Spinal cord (tissue), 10 donors: ENCODE results near the gene DMBX1. TPM values are rescaled to one million over a fixed set of nuclear protein-coding genes. Genes with fewer than 3 reads are reported as not detected.

Source experiments
- DNase-seq, 6 donors: peaks; one replicate each; pipeline versions ENCODE4 v3.0.0 to v3.0.0-alpha.2; 2013 to 2015; ENCODE audit warnings: low spot score in 6 of 6, low read depth in 4 of 6
- H3K27ac ChIP-seq: one replicate; pipeline ENCODE4 v1.5.1; 2013; ENCODE audit warnings: low read depth, low read length, control low read depth
- H3K27me3 ChIP-seq: one replicate; pipeline ENCODE4 v1.6.1; 2013; ENCODE audit warnings: low read length; ENCODE audit not compliant: control insufficient read depth, insufficient read depth
- H3K36me3 ChIP-seq: one replicate; pipeline ENCODE4 v1.6.1; 2013; ENCODE audit warnings: low read length; ENCODE audit not compliant: control insufficient read depth, insufficient read depth
- H3K4me1 ChIP-seq: one replicate; pipeline ENCODE4 v1.6.1; 2013; ENCODE audit warnings: low read length; ENCODE audit not compliant: control insufficient read depth, insufficient read depth
- H3K4me3 ChIP-seq: one replicate; pipeline ENCODE4 v1.5.1; 2013; ENCODE audit warnings: low read depth, low read length, control low read depth
- H3K9me3 ChIP-seq: one replicate; pipeline ENCODE4 v1.6.1; 2013; ENCODE audit warnings: low read length; ENCODE audit not compliant: control insufficient read depth, insufficient read depth
- WGBS: methylation state at CpG from one replicate; pipeline ENCODE4 v1.1.5; 2013; ENCODE audit warnings: missing lambda C conversion rate; ENCODE audit not compliant: insufficient coverage; 5-methylcytosine and 5-hydroxymethylcytosine counted together
- polyA plus RNA-seq, 2 donors: library from polyadenylated mRNA; unstranded; fragments of 120-200 nt; gene quantifications; one replicate each; pipeline ENCODE4 v1.2.1, GENCODE V29; 2013; ENCODE audit not compliant: insufficient read length in 2 of 2
- total RNA-seq, 2 donors: library from RNA; depleted of rRNA in 1 of 2; stranded (reverse); fragments of 120-200 nt in 1 of 2; fragments of >200 nt in 1 of 2; gene quantifications; one replicate each; pipeline versions ENCODE4 v1.2.3 to v1.2.4, GENCODE V29; 2013 to 2014
- donor health status: healthy.

Gene DMBX1
- total and polyA plus RNA-seq, 4 donors, result 0.10 to 0.33 (median 0.26) TPM

DNA sequence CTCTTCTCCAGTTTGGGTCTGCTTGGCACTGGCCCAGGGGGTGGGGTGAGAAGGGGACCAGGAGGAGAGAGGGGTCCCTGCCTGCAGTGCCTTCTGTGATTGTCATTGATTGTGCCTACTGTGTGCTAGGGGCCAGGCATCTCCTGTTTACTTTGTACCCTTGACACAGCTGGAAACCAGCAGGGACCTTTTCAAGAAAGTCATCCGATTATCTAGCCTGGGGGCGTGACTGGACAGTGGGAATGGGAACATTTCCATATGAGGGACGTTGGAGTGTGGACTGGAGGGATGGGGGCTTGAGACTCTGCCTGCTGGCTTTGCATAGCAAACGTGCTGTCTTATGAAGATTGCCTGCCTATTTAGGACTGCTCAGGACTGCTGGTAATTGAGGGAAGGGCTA, 19.8 kb upstream of the DMBX1 start:
- Histone ChIP-seq H3K27me3 (peaks cover 35% of the 10 kb centered on the region), H3K36me3 (no peaks in the 10 kb centered on the region), H3K27ac (no peak overlapping the region)

DNA sequence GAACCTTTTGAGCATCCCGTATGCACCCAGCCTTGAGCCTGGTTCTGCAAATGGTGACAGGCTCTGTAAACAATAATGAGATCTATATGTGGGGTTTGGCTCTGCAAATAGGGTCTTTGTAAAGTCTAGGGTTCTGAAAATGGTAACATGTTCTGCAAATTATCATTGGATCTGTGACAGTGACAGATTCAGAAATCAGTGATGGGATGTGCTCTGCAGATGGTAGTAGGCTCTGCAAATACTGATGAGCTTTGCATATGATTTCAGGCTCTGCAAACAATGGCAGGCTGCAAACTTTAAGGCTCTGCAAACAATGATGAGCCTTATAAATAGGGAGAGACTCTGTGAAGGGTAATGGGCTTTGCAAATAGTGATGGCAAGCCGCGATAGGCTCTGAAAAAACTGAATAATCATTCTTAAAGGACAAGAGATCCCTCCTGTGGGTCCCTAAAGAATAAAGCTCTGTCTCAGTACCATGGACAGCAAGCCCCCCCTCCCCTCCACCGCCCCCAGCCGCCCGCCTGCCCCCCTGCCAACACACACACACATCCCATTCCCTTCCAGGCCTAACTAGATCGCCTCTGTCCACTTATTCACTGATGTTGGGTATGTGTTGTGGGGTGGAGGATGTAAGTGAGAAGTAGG, 17.7 kb upstream of the DMBX1 start:
- Histone ChIP-seq H3K27me3 (peaks cover 35% of the 10 kb centered on the region), H3K9me3 (no peaks in the 10 kb centered on the region), H3K27ac (no peak overlapping the region), H3K36me3 (no peaks in the 10 kb centered on the region), H3K4me3 (no peak overlapping the region), H3K4me1 (peaks cover 14% of the 10 kb centered on the region)
- DNase-seq, result no peak
- WGBS, result no CpG with 5 or more reads among the region's 7 CpGs

More for the DNA sequence above, 19.8 kb upstream of the DMBX1 start:
- no peak for DNase-seq
- Histone ChIP-seq H3K4me3 (no peak overlapping the region), H3K9me3 (no peaks in the 10 kb centered on the region), H3K4me1 (peaks cover 25% of the 10 kb centered on the region)
- WGBS, result 32% methylated on average over 4 of the region's 4 CpGs

DNA sequence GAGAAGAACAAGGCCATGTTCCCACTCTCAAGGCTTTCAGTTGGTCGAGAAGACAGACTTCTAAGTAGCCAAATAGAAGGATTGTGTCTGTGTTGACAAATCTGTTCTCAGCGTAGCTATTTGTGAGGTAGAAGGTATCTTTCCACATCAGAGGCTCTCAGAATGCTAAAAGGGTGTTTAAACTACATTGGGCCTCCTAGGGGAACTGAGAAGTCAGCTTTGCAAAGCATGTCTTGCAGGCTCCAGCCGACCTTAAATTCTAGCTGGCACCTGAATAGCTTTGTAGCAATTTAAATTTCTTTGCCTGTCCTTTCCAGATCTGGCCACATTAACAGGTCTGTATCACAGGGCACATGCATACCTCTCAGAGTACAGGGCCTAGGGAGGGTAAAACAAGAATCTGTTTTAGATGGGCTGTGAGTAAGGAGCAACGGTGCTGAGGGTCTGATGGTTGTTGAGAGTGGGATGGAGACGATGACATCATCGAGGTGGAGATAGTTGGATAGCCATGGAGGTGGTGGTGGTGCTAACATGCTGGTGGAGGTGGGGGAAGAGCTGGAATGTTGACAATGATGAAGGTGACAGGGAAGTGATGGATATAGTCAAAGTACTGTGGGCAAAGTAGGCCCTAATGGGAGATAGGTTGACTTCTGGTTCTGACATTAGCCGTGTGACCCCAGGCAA, 17.0 kb upstream of the DMBX1 start:
- 64% methylated on average over 5 of the region's 7 CpGs for WGBS
- H3K9me3 ChIP-seq, result no peaks in the 10 kb centered on the region
- no peak for DNase-seq
- no peak overlapping the region for H3K4me3 ChIP-seq
- no peaks in the 10 kb centered on the region for H3K36me3 ChIP-seq
- peaks cover 9% of the 10 kb centered on the region for H3K4me1 ChIP-seq
- no peak overlapping the region for H3K27ac ChIP-seq
- peaks cover 34% of the 10 kb centered on the region for H3K27me3 ChIP-seq

DNA sequence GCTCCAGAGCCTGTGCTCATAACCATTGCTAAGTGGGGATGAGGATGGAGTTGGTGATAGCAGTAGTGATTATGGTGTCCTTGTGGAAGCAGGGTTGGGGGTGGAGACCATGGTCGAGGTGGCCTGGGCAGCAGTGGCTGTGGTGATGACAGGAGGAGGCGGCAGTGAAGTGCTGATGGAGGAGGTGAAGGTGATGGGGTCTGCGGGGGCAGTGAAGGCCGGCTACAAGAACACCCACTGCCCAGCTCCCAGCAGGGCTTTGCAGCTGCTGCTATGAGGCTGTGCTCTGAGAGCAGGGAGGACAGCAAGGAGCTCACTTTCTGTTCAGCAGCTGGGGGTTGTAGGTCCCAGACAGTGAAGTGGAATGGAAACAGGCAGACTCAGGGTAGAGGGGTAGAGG, 15.6 kb upstream of the DMBX1 start:
- Histone ChIP-seq H3K27me3 (peaks cover 42% of the 10 kb centered on the region), H3K4me1 (peaks cover 9% of the 10 kb centered on the region), H3K4me3 (no peak overlapping the region), H3K27ac (no peak overlapping the region), H3K36me3 (no peaks in the 10 kb centered on the region), H3K9me3 (no peaks in the 10 kb centered on the region)
- 26% methylated on average over 3 of the region's 4 CpGs for WGBS
- no peak for DNase-seq

DNA sequence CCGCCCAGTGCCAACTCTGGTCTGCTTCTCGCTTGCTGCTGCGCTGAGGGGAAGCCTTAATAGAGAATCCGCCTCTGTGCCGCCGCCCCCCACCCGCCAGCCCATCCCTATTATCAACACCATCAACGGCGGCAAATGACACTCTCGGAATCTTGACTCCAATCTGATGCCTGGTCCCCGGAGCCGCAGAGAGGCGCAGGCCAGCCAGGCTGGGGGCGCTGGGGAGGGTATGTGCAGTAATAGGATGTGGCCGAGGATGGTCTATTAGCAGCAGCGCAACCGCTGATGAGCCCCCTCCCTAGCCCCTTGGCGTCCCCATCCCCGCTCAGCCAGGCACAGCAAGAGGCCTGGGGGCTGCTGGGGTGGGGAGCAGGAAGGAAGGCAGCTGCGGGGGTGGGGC, 15.1 kb upstream of the DMBX1 start:
- Histone ChIP-seq H3K4me3 (no peak overlapping the region), H3K27ac (no peak overlapping the region), H3K36me3 (no peaks in the 10 kb centered on the region), H3K9me3 (no peaks in the 10 kb centered on the region), H3K27me3 (peaks cover 43% of the 10 kb centered on the region), H3K4me1 (peaks cover 10% of the 10 kb centered on the region)
- 16% methylated on average over 9 of the region's 20 CpGs for WGBS
- DNase-seq, result peak in 1 of 6 donors; percentile 25

DNA sequence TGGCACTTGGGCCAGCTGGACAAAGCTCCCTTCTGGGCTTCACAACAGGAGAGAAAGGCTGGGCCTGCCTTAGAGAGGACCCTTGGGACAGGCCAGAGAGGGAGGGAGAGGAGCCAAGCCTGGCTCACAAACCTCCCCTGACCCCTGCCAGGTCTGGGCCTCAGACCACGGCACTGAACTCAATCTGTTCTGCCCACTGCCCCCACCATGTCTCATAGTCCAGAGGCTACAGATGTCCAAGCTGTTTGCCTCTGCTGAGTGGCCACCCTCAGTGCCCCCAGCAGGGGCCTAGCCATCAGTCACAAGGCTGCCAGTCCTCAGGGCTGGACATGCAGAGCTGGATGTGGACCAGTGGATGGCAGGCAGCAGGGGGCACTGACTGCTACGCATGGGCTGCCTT, 13.0 kb upstream of the DMBX1 start:
- DNase-seq, result no peak
- no peaks in the 10 kb centered on the region for H3K9me3 ChIP-seq
- H3K27ac ChIP-seq, result no peak overlapping the region
- H3K4me1 ChIP-seq, result peaks cover 15% of the 10 kb centered on the region
- H3K27me3 ChIP-seq, result peaks cover 58% of the 10 kb centered on the region
- 76% methylated on average over 2 of the region's 2 CpGs for WGBS
- H3K36me3 ChIP-seq, result no peaks in the 10 kb centered on the region
- H3K4me3 ChIP-seq, result no peak overlapping the region

DNA sequence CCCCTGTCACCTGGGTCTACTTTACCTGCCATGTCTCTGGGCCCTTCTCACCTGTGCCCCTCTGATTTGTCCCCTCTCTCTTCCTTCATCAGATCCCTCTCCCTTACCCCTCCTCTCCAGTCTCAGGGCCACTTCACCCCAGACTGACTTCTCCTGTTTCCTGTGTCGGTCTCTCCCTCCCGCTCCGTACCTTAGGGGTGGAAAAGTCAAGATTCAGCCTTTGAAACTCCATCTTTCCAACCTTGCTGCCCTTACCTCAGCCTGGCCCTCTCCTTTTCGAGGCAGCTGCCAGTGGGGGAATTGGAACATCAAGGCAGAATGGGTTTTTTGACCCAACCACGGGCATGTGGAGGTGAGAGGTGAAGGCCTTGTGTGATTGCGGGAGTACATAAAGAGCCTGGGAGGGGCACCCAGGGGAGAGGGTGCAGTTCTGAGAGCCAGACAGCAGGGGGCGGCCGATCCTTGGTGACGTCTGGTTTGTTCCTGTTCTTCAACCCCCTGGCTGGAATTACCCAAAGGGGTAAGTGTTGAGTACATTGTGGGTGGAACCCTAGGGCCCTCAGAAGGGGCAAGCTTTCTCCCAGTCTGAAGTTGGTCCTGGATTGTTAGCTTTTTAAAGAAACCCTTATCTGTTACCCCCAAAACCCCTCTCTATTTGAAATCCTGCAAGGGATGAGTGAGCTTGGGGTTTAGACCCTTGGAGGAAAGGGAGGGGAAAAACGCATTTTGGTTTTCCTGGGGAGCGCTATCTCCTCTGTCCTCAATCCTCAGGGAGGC, 12.3 kb upstream of the DMBX1 start:
- Histone ChIP-seq H3K4me3 (no peak overlapping the region), H3K4me1 (peaks cover 15% of the 10 kb centered on the region), H3K27ac (no peak overlapping the region), H3K9me3 (no peaks in the 10 kb centered on the region), H3K36me3 (no peaks in the 10 kb centered on the region), H3K27me3 (peaks cover 64% of the 10 kb centered on the region)
- 2% methylated on average over 5 of the region's 11 CpGs for WGBS
- DNase-seq, result peak in 3 of 6 donors; percentile 35 to 78 (median 77)

DNA sequence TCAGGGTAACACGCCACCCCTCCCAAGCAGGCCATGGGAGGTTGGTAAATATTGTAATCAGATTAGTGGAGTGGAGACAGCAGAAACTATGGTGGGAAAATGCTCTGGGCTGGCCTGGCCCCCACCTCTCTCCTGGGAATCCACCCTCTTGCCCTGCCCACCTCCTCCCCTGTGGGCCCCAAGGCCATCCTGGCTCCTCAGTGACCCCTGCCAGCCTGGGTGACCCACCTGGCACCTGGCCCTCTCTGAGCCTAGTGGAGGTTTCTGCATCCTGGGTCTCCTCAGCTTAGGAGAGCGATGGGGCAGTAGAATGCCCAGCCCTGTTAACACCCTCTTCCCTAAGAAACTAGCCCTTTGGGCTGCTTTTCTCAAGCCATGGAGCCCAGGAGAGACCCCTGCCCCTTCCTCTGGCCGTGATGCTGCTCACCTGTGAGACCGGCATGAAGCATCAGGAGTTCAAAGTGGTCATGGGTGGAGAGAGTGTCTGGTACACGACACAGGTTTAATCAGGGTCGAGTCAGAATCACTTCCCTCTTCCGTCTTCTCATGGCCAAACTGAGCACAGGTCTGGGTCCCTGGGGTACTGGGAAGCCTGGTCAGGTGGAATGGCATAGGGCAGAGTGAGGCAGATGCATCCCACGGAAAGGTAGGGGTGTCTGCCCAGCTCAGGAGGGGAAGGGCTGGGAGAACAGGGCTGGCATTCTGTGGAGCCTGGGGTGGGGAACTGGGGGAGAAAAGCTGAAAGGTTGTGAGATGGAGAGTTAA, 10.7 kb upstream of the DMBX1 start:
- H3K9me3 ChIP-seq, result no peaks in the 10 kb centered on the region
- H3K27ac ChIP-seq, result no peak overlapping the region
- H3K4me1 ChIP-seq, result peaks cover 15% of the 10 kb centered on the region
- H3K27me3 ChIP-seq, result peaks cover 77% of the 10 kb centered on the region
- no peaks in the 10 kb centered on the region for H3K36me3 ChIP-seq
- DNase-seq, result no peak
- 69% methylated on average over 7 of the region's 8 CpGs for WGBS
- H3K4me3 ChIP-seq, result no peak overlapping the region

DNA sequence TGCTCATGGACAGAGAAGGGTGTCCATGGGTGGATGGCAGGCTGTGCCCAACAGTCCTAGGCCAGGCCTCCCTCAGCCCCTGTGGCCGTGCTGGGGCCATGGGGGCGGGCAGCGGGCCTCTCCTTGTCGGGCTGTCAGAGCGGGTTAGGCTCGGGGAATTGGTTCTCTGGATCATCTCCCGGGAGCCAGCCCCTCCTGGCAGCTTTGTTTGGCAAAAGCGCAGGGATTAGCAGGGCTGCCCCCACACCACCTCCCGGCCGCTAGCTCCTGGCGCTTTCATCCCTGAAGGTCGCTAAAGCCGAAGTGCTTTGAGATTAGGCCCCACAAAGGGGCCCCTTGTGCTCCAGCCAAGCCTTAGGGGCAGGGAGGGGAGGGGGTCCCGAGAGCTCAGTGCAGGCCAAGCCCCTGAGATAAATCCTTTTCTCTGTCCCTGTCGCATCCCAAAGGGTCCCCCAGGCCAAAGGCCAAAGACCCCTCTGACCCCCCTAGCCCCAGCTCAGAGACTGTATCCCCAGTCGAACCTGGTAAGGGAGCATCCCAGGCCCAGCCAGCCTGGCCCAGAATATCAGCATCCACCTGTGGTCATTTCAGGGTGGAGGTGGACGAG, 9.8 kb upstream of the DMBX1 start:
- H3K36me3 ChIP-seq, result no peaks in the 10 kb centered on the region

More for the DNA sequence above, 9.8 kb upstream of the DMBX1 start:
- no peak for DNase-seq
- Histone ChIP-seq H3K27me3 (peaks cover 74% of the 10 kb centered on the region), H3K4me3 (no peak overlapping the region), H3K9me3 (no peaks in the 10 kb centered on the region), H3K27ac (no peak overlapping the region), H3K4me1 (peaks cover 6% of the 10 kb centered on the region)
- WGBS, result 29% methylated on average over 12 of the region's 17 CpGs
